Measurements from ENCODE around the gene MXRA7. TPM values are rescaled to one million over a fixed set of nuclear protein-coding genes. Genes with fewer than 3 reads are reported as not detected.

MXRA7 gene
- total and polyA plus RNA-seq, 2 donors (not counting 1 experiment from before 2014, with no cell fraction given) = 5.5 to 16.1 TPM

GRCh38 chr17:76675648-76676047 lies 35.1 kb downstream of the MXRA7 start:
- TF ChIP-seq EZH2 (IDR thresholded peaks at IDR 0.05; ENCODE audit: borderline replicate concordance, insufficient read depth, low read depth, low read length, poor library complexity, severe bottlenecking) = no peak
- TF ChIP-seq CTCF (IDR thresholded peaks at IDR 0.05) = no peak
- Histone ChIP-seq H4K20me1 (ENCODE audit: control insufficient read depth, insufficient read depth, low read length, poor library complexity, severe bottlenecking) (no peaks in the 10 kb centered on the region), H3K27ac (ENCODE audit: low read length in 2 of 2) (no peak overlapping the region), H3K9me3 (ENCODE audit: control extremely low read depth in 1 of 3, control insufficient read depth in 2 of 3, insufficient read depth in 1 of 3, low read length in 2 of 3) (peaks cover 0 to 12% (median 0%) of the 10 kb centered on the region in 3 donors), H3K36me3 (replicated peaks in 1 of 2; ENCODE audit: control extremely low read depth in 1 of 2, control insufficient read depth in 1 of 2, extremely low read depth in 1 of 2, insufficient read depth in 2 of 2, low read length in 1 of 2) (no peaks in the 10 kb centered on the region), H3K9ac (ENCODE audit: low read length) (no peak overlapping the region), H3K79me2 (ENCODE audit: control insufficient read depth, insufficient read depth, low read length) (no peaks in the 10 kb centered on the region), H3K4me3 (ENCODE audit: control extremely low read depth in 1 of 5, extremely low read depth in 1 of 5, insufficient read depth in 1 of 5, low read depth in 2 of 5, low read length in 4 of 5) (no peak overlapping the region), H3K4me2 (replicated peaks; ENCODE audit: low read depth, low read length, poor library complexity, severe bottlenecking) (no peak overlapping the region), H3K27me3 (replicated peaks in 1 of 4; ENCODE audit: control extremely low read depth in 1 of 4, control insufficient read depth in 3 of 4, insufficient read depth in 4 of 4, low read length in 3 of 4) (peaks cover 0 to 3% (median 0%) of the 10 kb centered on the region in 4 experiments), H3K4me1 (ENCODE audit: control insufficient read depth in 2 of 2, insufficient read depth in 2 of 2, low read length in 2 of 2) (peaks cover 10 to 17% of the 10 kb centered on the region in 2 donors), H2AFZ (ENCODE audit: insufficient read depth, low read depth, low read length, poor library complexity, severe bottlenecking) (no peak overlapping the region)
- Mint-ChIP-seq H3K4me3 (no peak overlapping the region), H3K9me3 (ENCODE audit: insufficient read depth) (no peaks in the 10 kb centered on the region), H3K27ac (no peak overlapping the region), H3K4me1 (peaks cover 22% of the 10 kb centered on the region), H3K27me3 (no peaks in the 10 kb centered on the region)
- CTCF ChIA-PET = no interaction called here
- intact Hi-C loops (cut with micrococcal nuclease) = no loop called here
- no peak for DNase-seq
- POLR2A ChIA-PET = interaction anchor here (0.6 kb wide), 1 partner anchor 429 kb away, joined by 7 read pairs; no protein-coding TSS in a partner anchor
- ATAC-seq (ENCODE audit: low read depth) = no peak
- 100% methylated on average over 4 of the region's 6 CpGs for WGBS (ENCODE audit: insufficient coverage)

DNA sequence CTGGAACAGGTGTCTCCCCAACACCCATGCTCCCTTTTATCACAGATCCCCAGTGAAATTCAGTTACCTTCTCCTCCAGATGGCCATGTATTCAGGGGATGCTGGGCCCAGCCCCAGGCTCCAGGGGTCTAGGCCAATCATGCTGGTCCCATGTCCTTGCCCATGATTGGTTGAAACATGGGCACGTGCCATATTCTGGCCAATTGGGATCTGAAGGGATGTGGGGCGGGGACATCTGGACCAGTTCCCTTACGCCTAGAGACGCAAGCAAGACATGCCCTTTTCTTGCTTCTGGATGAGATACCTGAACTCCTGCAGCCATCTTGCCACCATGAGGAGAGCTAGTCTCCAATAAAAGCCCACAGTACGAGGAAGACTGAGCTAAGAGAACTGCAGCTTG lies 36.2 kb downstream of the MXRA7 start:
- no peak overlapping the region for H3K27ac Mint-ChIP-seq
- H3K27me3 Mint-ChIP-seq = no peaks in the 10 kb centered on the region
- POLR2A ChIA-PET = interaction anchor here (0.6 kb wide), 1 partner anchor 465 kb away, joined by 3 read pairs; no protein-coding TSS in a partner anchor
- WGBS (ENCODE audit: insufficient coverage) = 98% methylated on average over 5 of the region's 5 CpGs
- no peaks in the 10 kb centered on the region for H3K9me3 Mint-ChIP-seq (ENCODE audit: insufficient read depth)
- Histone ChIP-seq H3K4me2 (replicated peaks; ENCODE audit: low read depth, low read length, poor library complexity, severe bottlenecking) (no peak overlapping the region), H3K36me3 (replicated peaks in 1 of 2; ENCODE audit: control extremely low read depth in 1 of 2, control insufficient read depth in 1 of 2, extremely low read depth in 1 of 2, insufficient read depth in 2 of 2, low read length in 1 of 2) (no peaks in the 10 kb centered on the region), H3K79me2 (ENCODE audit: control insufficient read depth, insufficient read depth, low read length) (no peaks in the 10 kb centered on the region), H2AFZ (ENCODE audit: insufficient read depth, low read depth, low read length, poor library complexity, severe bottlenecking) (no peak overlapping the region), H3K27me3 (replicated peaks in 1 of 4; ENCODE audit: control extremely low read depth in 1 of 4, control insufficient read depth in 3 of 4, insufficient read depth in 4 of 4, low read length in 3 of 4) (peaks cover 0 to 3% (median 0%) of the 10 kb centered on the region in 4 experiments), H3K9me3 (ENCODE audit: control extremely low read depth in 1 of 3, control insufficient read depth in 2 of 3, insufficient read depth in 1 of 3, low read length in 2 of 3) (peaks cover 0 to 12% (median 0%) of the 10 kb centered on the region in 3 donors), H3K27ac (ENCODE audit: low read length in 2 of 2) (no peak overlapping the region), H3K9ac (ENCODE audit: low read length) (no peak overlapping the region), H4K20me1 (ENCODE audit: control insufficient read depth, insufficient read depth, low read length, poor library complexity, severe bottlenecking) (no peaks in the 10 kb centered on the region), H3K4me3 (ENCODE audit: control extremely low read depth in 1 of 5, extremely low read depth in 1 of 5, insufficient read depth in 1 of 5, low read depth in 2 of 5, low read length in 4 of 5) (no peak overlapping the region), H3K4me1 (ENCODE audit: control insufficient read depth in 2 of 2, insufficient read depth in 2 of 2, low read length in 2 of 2) (peaks cover 10 to 18% of the 10 kb centered on the region in 2 donors)
- TF ChIP-seq EZH2 (IDR thresholded peaks at IDR 0.05; ENCODE audit: borderline replicate concordance, insufficient read depth, low read depth, low read length, poor library complexity, severe bottlenecking) = no peak
- intact Hi-C loops (cut with micrococcal nuclease) = loop anchor here (5.0 kb wide), 1 partner anchor 147 kb away; no protein-coding TSS in a partner anchor
- ATAC-seq (ENCODE audit: low read depth) (no peak), DNase-seq (no peak)
- peaks cover 25% of the 10 kb centered on the region for H3K4me1 Mint-ChIP-seq
- H3K4me3 Mint-ChIP-seq = no peak overlapping the region
- CTCF ChIA-PET = interaction anchor here (0.7 kb wide), 1 partner anchor 1652 kb away, joined by 6 read pairs; no protein-coding TSS in a partner anchor

Measured in B cell (primary cell).